WTC11 (cell line): Measurements from ENCODE around the gene CERT1. TPM values are rescaled to one million over a fixed set of nuclear protein-coding genes. Genes with fewer than 3 reads are reported as not detected.
A peak's percentile ranks its signal among the peaks of the same experiment; 100 is the strongest.

Experiments
- ATAC-seq: fragments of 200-7000 bp; cut with Tn5 transposase; 2 replicates; pipeline ENCODE4 v1.10.0; 2021; ENCODE audit warnings: mild to moderate bottlenecking, moderate library complexity
- CTCF ChIA-PET: fragments of 300-600 bp; sonication (Branson Sonifier 250); formaldehyde crosslinking; loops from one replicate; lab custom pipeline; 2021; ENCODE audit warnings: antibody characterized with exemption; lab: Charles Lee
- POLR2A ChIA-PET: fragments of 350-600 bp; sonication (Branson Sonifier 250); formaldehyde crosslinking; loops from one replicate; lab custom pipeline; 2021; ENCODE audit warnings: antibody characterized with exemption; lab: Charles Lee
- DNase-seq: peaks from one replicate; pipeline ENCODE4 v3.0.0; 2021; ENCODE audit warnings: low spot score
- H3K27ac Mint-ChIP-seq: 2 replicates; pipeline ENCODE4 v1.8.0; 2021; ENCODE audit warnings: mixed read lengths
- H3K27me3 Mint-ChIP-seq: 2 replicates; pipeline ENCODE4 v1.8.0; 2021; ENCODE audit warnings: low read depth, mild to moderate bottlenecking, moderate library complexity, mixed read lengths
- H3K36me3 Mint-ChIP-seq: 2 replicates; pipeline ENCODE4 v1.8.0; 2021; ENCODE audit warnings: mixed read lengths
- H3K4me1 Mint-ChIP-seq: 2 replicates; pipeline ENCODE4 v1.8.0; 2022; ENCODE audit warnings: mixed read lengths
- H3K4me3 Mint-ChIP-seq: 2 replicates; pipeline ENCODE4 v1.8.0; 2021; ENCODE audit warnings: mild to moderate bottlenecking, moderate library complexity, mixed read lengths
- H3K9me3 Mint-ChIP-seq: 2 replicates; pipeline ENCODE4 v1.8.0; 2021; ENCODE audit warnings: mixed read lengths
- ATF3 ChIP-seq: sonication (generic); formaldehyde crosslinking; conservative IDR thresholded peaks from 2 replicates; pipeline ENCODE4 v1.8.1; 2022; ENCODE audit warnings: mild to moderate bottlenecking, missing genetic modification reagents
- CREM ChIP-seq: sonication (generic); formaldehyde crosslinking; IDR thresholded peaks from 2 replicates; pipeline ENCODE4 v1.8.1; 2022; ENCODE audit warnings: mild to moderate bottlenecking, missing genetic modification reagents, moderate library complexity
- EMX1 ChIP-seq: fragments of 250-450 bp; sonication (Bioruptor Pico); IDR thresholded peaks from 2 replicates; pipeline ENCODE4 v1.8.0; 2021; ENCODE audit warnings: mild to moderate bottlenecking
- NFE2L1 ChIP-seq: sonication (generic); formaldehyde crosslinking; IDR thresholded peaks from 2 replicates; pipeline ENCODE4 v1.8.1; 2023; ENCODE audit warnings: missing genetic modification reagents
- OVOL2 ChIP-seq: fragments of 250-450 bp; sonication (Bioruptor Pico); IDR thresholded peaks from 2 replicates; pipeline ENCODE4 v1.9.0; 2021; ENCODE audit warnings: mild to moderate bottlenecking, borderline replicate concordance
- PRDM15 ChIP-seq: sonication (generic); formaldehyde crosslinking; IDR thresholded peaks from 2 replicates; pipeline ENCODE4 v1.8.0; 2022; ENCODE audit warnings: missing genetic modification reagents
- RORB ChIP-seq: fragments of 250-450 bp; sonication (Bioruptor Pico); IDR thresholded peaks from 2 replicates; pipeline ENCODE4 v1.9.0; 2021; ENCODE audit warnings: mild to moderate bottlenecking
- SOX15 ChIP-seq: fragments of 250-450 bp; sonication (Bioruptor Pico); IDR thresholded peaks from 2 replicates; pipeline ENCODE4 v1.9.0; 2021; ENCODE audit warnings: mild to moderate bottlenecking
- ZMAT4 ChIP-seq: fragments of 250-450 bp; sonication (Bioruptor Pico); IDR thresholded peaks from 2 replicates; pipeline ENCODE4 v1.9.0; 2021; ENCODE audit warnings: mild to moderate bottlenecking
- ZNF232 ChIP-seq: sonication (generic); formaldehyde crosslinking; IDR thresholded peaks from 2 replicates; pipeline ENCODE4 v1.8.0; 2022; ENCODE audit warnings: mild to moderate bottlenecking, missing genetic modification reagents
- ZNF263 ChIP-seq: sonication (generic); formaldehyde crosslinking; IDR thresholded peaks from 2 replicates; pipeline ENCODE4 v1.8.1; 2022; ENCODE audit warnings: low read depth, mild to moderate bottlenecking, moderate library complexity, missing genetic modification reagents
- ZNF317 ChIP-seq: sonication (generic); formaldehyde crosslinking; IDR thresholded peaks from 2 replicates; pipeline ENCODE4 v1.8.1; 2023; ENCODE audit warnings: low read depth, mild to moderate bottlenecking, moderate library complexity, missing genetic modification reagents, borderline replicate concordance
- ZNF532 ChIP-seq: fragments of 250-450 bp; sonication (Bioruptor Pico); IDR thresholded peaks from 2 replicates; pipeline ENCODE4 v1.9.0; 2021; ENCODE audit warnings: mild to moderate bottlenecking, borderline replicate concordance
- total RNA-seq: library from RNA; stranded (reverse); gene quantifications from 3 replicates; pipeline ENCODE4 v1.2.3, GENCODE V29; 2021
- TF ChIP-seq, protein P1 (sequence below): fragments of 250-450 bp; sonication (Bioruptor Pico); IDR thresholded peaks from 2 replicates; pipeline ENCODE4 v1.9.0; 2021; ENCODE audit warnings: mild to moderate bottlenecking
- TF ChIP-seq, protein P2 (sequence below): sonication (generic); formaldehyde crosslinking; IDR thresholded peaks from 2 replicates; pipeline ENCODE4 v1.8.0; 2022; ENCODE audit warnings: mild to moderate bottlenecking, missing genetic modification reagents
- TF ChIP-seq, protein P3 (sequence below): sonication (generic); formaldehyde crosslinking; conservative IDR thresholded peaks from 2 replicates; pipeline ENCODE4 v1.8.1; 2023; ENCODE audit warnings: mild to moderate bottlenecking, low read depth, missing genetic modification reagents, moderate library complexity

CERT1 gene
- total RNA-seq, 1 experiment from 2014 or later: 50.8 TPM

DNA sequence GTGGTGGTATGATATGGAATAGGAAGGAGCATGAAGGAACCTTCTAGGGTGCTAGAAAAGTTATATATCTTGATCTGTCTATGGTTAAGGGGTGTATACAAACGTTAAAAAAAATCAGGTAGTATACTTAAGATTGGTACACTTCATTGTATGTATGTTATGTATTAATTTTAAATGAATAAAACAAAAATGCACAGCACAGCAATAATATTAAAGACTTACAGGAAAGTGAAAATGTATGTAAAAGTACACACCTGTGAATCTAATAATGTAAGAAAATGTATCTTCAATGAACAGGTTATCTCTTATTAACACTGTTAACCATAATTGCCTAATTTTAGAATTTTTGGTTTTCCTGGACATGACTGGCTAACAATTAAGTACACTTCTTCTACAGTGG lies 97.2 kb downstream of the CERT1 start:
- Mint-ChIP-seq H3K4me1 (peaks cover 17% of the 10 kb centered on the region), H3K27me3 (no peaks in the 10 kb centered on the region), H3K9me3 (no peaks in the 10 kb centered on the region), H3K27ac (no peak overlapping the region), H3K36me3 (peaks cover 18% of the 10 kb centered on the region), H3K4me3 (no peak overlapping the region)
- TF ChIP-seq, protein P1, sequence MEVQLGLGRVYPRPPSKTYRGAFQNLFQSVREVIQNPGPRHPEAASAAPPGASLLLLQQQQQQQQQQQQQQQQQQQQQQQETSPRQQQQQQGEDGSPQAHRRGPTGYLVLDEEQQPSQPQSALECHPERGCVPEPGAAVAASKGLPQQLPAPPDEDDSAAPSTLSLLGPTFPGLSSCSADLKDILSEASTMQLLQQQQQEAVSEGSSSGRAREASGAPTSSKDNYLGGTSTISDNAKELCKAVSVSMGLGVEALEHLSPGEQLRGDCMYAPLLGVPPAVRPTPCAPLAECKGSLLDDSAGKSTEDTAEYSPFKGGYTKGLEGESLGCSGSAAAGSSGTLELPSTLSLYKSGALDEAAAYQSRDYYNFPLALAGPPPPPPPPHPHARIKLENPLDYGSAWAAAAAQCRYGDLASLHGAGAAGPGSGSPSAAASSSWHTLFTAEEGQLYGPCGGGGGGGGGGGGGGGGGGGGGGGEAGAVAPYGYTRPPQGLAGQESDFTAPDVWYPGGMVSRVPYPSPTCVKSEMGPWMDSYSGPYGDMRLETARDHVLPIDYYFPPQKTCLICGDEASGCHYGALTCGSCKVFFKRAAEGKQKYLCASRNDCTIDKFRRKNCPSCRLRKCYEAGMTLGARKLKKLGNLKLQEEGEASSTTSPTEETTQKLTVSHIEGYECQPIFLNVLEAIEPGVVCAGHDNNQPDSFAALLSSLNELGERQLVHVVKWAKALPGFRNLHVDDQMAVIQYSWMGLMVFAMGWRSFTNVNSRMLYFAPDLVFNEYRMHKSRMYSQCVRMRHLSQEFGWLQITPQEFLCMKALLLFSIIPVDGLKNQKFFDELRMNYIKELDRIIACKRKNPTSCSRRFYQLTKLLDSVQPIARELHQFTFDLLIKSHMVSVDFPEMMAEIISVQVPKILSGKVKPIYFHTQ (CRISPR knock-in tag): no peak
- TF ChIP-seq ZMAT4 (no peak), ZNF532 (CRISPR knock-in tag) (no peak), RORB (CRISPR knock-in tag) (no peak), CREM (CRISPR knock-in tag) (no peak), ATF3 (CRISPR knock-in tag) (no peak), ZNF317 (CRISPR knock-in tag) (no peak), ZNF263 (CRISPR knock-in tag) (no peak), SOX15 (no peak)
- TF ChIP-seq, protein P2, sequence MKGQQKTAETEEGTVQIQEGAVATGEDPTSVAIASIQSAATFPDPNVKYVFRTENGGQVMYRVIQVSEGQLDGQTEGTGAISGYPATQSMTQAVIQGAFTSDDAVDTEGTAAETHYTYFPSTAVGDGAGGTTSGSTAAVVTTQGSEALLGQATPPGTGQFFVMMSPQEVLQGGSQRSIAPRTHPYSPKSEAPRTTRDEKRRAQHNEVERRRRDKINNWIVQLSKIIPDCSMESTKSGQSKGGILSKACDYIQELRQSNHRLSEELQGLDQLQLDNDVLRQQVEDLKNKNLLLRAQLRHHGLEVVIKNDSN (CRISPR knock-in tag): no peak
- DNase-seq (no peak), ATAC-seq (no peak)
- ChIA-PET POLR2A (no interaction called here), CTCF (no interaction called here)

GRCh38 chr5:75412111-75412990 lies 99.1 kb downstream of the CERT1 start:
- CTCF ChIA-PET: interaction anchor here (0.9 kb wide), 1 partner anchor 11 kb away, joined by 3 read pairs; no protein-coding TSS in a partner anchor
- Mint-ChIP-seq H3K4me1 (peaks cover 17% of the 10 kb centered on the region), H3K27ac (peak overlapping the region; percentile 43), H3K36me3 (peaks cover 12% of the 10 kb centered on the region), H3K4me3 (no peak overlapping the region), H3K27me3 (no peaks in the 10 kb centered on the region), H3K9me3 (no peaks in the 10 kb centered on the region)
- ATAC-seq (peak; percentile 28; the same call in 1 of the 2 replicates), DNase-seq (no peak)
- POLR2A ChIA-PET: interaction anchor here (0.5 kb wide), 1 partner anchor 50 kb away, joined by 3 read pairs; no protein-coding TSS in a partner anchor
- no peak for TF ChIP-seq EMX1 (CRISPR knock-in tag)
- TF ChIP-seq, protein P3, sequence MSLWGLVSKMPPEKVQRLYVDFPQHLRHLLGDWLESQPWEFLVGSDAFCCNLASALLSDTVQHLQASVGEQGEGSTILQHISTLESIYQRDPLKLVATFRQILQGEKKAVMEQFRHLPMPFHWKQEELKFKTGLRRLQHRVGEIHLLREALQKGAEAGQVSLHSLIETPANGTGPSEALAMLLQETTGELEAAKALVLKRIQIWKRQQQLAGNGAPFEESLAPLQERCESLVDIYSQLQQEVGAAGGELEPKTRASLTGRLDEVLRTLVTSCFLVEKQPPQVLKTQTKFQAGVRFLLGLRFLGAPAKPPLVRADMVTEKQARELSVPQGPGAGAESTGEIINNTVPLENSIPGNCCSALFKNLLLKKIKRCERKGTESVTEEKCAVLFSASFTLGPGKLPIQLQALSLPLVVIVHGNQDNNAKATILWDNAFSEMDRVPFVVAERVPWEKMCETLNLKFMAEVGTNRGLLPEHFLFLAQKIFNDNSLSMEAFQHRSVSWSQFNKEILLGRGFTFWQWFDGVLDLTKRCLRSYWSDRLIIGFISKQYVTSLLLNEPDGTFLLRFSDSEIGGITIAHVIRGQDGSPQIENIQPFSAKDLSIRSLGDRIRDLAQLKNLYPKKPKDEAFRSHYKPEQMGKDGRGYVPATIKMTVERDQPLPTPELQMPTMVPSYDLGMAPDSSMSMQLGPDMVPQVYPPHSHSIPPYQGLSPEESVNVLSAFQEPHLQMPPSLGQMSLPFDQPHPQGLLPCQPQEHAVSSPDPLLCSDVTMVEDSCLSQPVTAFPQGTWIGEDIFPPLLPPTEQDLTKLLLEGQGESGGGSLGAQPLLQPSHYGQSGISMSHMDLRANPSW (CRISPR knock-in tag): no peak
- no peak for TF ChIP-seq OVOL2
- TF ChIP-seq ZNF232 (CRISPR knock-in tag): no peak
- no peak for TF ChIP-seq PRDM15
- no peak for TF ChIP-seq NFE2L1 (CRISPR knock-in tag)
